HUES48 (cell line): ENCODE data around the gene TNFRSF13B.
"Not testable (repeated sequence)": the region's sequence is repeated elsewhere in the genome, so short reads cannot be mapped to it uniquely, and the experiment has no call there.

Source experiments
- H3K27ac ChIP-seq: one replicate; pipeline ENCODE4 v1.7.0; 2013; ENCODE audit warnings: low read depth, low read length, inconsistent platforms
- H3K27me3 ChIP-seq: 2 replicates; pipeline ENCODE4 v1.6.1; 2013; ENCODE audit warnings: mild to moderate bottlenecking, low read length; ENCODE audit not compliant: control insufficient read depth, insufficient read depth
- H3K36me3 ChIP-seq: 2 replicates; pipeline ENCODE4 v1.6.1; 2013; ENCODE audit warnings: low read length; ENCODE audit not compliant: control insufficient read depth, insufficient read depth
- H3K4me1 ChIP-seq: 2 replicates; pipeline ENCODE4 v1.6.1; 2013; ENCODE audit warnings: mild to moderate bottlenecking, low read length; ENCODE audit not compliant: control insufficient read depth, insufficient read depth
- H3K4me3 ChIP-seq: 2 replicates; pipeline ENCODE4 v1.5.1; 2013; ENCODE audit warnings: mild to moderate bottlenecking, low read depth, low read length
- H3K9ac ChIP-seq: 2 replicates; pipeline ENCODE4 v1.6.1; 2013; ENCODE audit warnings: mild to moderate bottlenecking, low read depth, low read length, moderate library complexity
- H3K9me3 ChIP-seq: 2 replicates; pipeline ENCODE4 v1.6.1; 2013; ENCODE audit warnings: low read length; ENCODE audit not compliant: control insufficient read depth, insufficient read depth

TNFRSF13B gene

GRCh38 chr17:17015230-17015629 is 43.3 kb upstream of the TNFRSF13B start:
- H3K4me1 ChIP-seq = no peaks in the 10 kb centered on the region
- H3K36me3 ChIP-seq = no peaks in the 10 kb centered on the region
- H3K27me3 ChIP-seq = no peaks in the 10 kb centered on the region
- H3K9me3 ChIP-seq = no peaks in the 10 kb centered on the region
- no peak overlapping the region for H3K4me3 ChIP-seq
- H3K9ac ChIP-seq = no peak overlapping the region
- H3K27ac ChIP-seq = no peak overlapping the region

- H3K4me1 ChIP-seq, H3K9ac ChIP-seq, H3K27me3 ChIP-seq, H3K36me3 ChIP-seq, H3K9me3 ChIP-seq, H3K27ac ChIP-seq, H3K4me3 ChIP-seq: not testable (repeated sequence)
Observed at GRCh38 chr17:17014748-17015124, 42.8 kb upstream of the TNFRSF13B start.

- not testable (repeated sequence) for H3K27me3 ChIP-seq, H3K4me3 ChIP-seq, H3K9ac ChIP-seq, H3K9me3 ChIP-seq, H3K4me1 ChIP-seq, H3K27ac ChIP-seq, H3K36me3 ChIP-seq
Observed at GRCh38 chr17:17013828-17014747, 42.2 kb upstream of the TNFRSF13B start.

GRCh38 chr17:17011043-17011907 is 39.4 kb upstream of the TNFRSF13B start:
- not testable (repeated sequence) for H3K4me1 ChIP-seq, H3K9ac ChIP-seq, H3K9me3 ChIP-seq, H3K27ac ChIP-seq, H3K36me3 ChIP-seq, H3K4me3 ChIP-seq, H3K27me3 ChIP-seq

- H3K9me3 ChIP-seq, H3K4me3 ChIP-seq, H3K36me3 ChIP-seq, H3K4me1 ChIP-seq, H3K27ac ChIP-seq, H3K9ac ChIP-seq, H3K27me3 ChIP-seq: not testable (repeated sequence)
Observed at GRCh38 chr17:17010545-17011034, 38.7 kb upstream of the TNFRSF13B start.

- H3K4me1 ChIP-seq, H3K27ac ChIP-seq, H3K36me3 ChIP-seq, H3K9ac ChIP-seq, H3K4me3 ChIP-seq, H3K9me3 ChIP-seq, H3K27me3 ChIP-seq: not testable (repeated sequence)
Observed at GRCh38 chr17:17009972-17010371, 38.1 kb upstream of the TNFRSF13B start.

GRCh38 chr17:17008621-17009397 is 36.9 kb upstream of the TNFRSF13B start:
- H3K27me3 ChIP-seq, H3K36me3 ChIP-seq, H3K4me3 ChIP-seq, H3K4me1 ChIP-seq, H3K9me3 ChIP-seq, H3K9ac ChIP-seq, H3K27ac ChIP-seq: not testable (repeated sequence)

- H3K27ac ChIP-seq, H3K9me3 ChIP-seq, H3K4me3 ChIP-seq, H3K9ac ChIP-seq, H3K36me3 ChIP-seq, H3K27me3 ChIP-seq, H3K4me1 ChIP-seq: not testable (repeated sequence)
Observed at GRCh38 chr17:17007891-17008290, 36.0 kb upstream of the TNFRSF13B start.

- H3K4me1 ChIP-seq, H3K9ac ChIP-seq, H3K27ac ChIP-seq: not testable (repeated sequence)
Observed at GRCh38 chr17:17004997-17005614, 33.2 kb upstream of the TNFRSF13B start.

GRCh38 chr17:17004251-17004996 is 32.5 kb upstream of the TNFRSF13B start:
- Histone ChIP-seq H3K9ac (no peak overlapping the region), H3K9me3 (no peaks in the 10 kb centered on the region), H3K27ac (no peak overlapping the region), H3K27me3 (no peaks in the 10 kb centered on the region), H3K4me1 (no peaks in the 10 kb centered on the region), H3K36me3 (no peaks in the 10 kb centered on the region), H3K4me3 (no peak overlapping the region)

More at GRCh38 chr17:17004997-17005614, 33.2 kb upstream of the TNFRSF13B start:
- not testable (repeated sequence) for H3K9me3 ChIP-seq, H3K27me3 ChIP-seq, H3K4me3 ChIP-seq, H3K36me3 ChIP-seq
